RPMI8226 (cell line): ENCODE data around the gene HTR1D.
A peak's percentile ranks its signal among the peaks of the same experiment; 100 is the strongest.
"Not testable (repeated sequence)": the region's sequence is repeated elsewhere in the genome, so short reads cannot be mapped to it uniquely, and the experiment has no call there.

ENCODE experiments used
- DNase-seq: peaks from one replicate; pipeline ENCODE4 v3.0.0-alpha.2; 2015

HTR1D gene

DNA sequence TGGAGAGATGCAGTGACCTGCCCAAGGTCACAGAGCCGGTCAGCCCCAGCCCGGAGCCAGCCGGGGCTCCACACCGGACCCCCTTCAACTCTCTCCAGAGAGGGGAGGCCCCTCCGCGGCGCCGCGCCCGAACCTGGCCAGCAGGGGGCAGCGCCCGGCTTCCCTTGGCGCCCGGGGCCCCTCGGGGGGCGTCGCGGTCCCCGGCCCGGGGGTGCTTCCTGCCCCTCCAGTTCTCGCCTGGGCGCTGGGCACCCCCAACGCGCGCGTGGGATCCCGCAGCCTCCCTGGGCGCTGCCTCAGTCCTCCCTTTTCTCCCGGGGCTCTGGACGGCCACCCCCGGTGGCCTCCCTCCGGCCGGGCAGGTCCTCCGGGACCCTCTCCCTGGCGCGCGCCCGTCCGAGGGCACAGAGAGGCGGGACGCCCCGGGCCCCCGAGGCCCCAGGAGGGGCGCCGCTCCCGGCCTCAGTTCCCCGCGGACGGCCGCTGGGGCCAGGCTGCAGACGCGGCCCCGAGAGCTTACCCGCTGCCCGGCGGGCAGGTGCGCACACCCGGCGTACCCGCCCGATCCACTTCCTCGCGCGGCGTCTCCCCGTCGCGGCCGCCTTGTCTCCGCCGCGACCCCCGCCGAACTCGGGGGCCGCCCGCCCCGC lies 406 bp downstream of the HTR1D start:
- peak; percentile 31 for DNase-seq

DNA sequence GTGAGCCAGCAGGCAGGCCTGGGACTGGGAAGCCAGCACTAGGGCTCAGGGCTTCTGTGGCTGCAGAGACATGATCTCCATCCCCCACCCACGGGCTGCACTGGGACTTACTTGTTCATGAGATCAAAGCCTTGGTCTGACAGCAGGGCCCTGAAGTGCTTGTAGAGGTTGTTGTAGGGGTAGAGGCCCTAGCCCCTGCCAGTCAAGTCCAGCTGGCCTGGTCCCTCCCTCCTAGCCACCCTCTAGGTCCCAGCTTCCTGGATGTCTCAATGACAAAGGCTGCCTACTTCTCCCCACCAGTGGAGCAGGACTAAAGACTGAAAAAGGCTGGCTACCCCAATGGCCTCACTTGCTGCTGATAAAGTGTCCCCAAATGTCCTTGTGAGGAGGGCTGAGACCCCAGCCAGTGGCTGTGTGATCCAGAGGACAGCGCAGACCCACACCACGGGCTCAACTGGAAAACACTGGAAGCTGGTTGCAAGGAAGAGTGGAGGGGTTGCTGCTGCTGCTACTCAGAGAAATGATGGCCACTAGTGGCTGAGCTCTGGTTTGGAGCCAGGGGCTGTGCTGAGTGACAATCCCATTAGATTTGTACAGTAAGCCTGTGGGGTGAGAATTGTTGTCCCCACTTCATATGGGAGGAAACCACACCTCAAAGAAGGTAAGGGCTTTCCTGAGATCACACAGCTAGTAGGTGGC lies 1.4 kb downstream of the HTR1D start:
- DNase-seq: no peak

DNA sequence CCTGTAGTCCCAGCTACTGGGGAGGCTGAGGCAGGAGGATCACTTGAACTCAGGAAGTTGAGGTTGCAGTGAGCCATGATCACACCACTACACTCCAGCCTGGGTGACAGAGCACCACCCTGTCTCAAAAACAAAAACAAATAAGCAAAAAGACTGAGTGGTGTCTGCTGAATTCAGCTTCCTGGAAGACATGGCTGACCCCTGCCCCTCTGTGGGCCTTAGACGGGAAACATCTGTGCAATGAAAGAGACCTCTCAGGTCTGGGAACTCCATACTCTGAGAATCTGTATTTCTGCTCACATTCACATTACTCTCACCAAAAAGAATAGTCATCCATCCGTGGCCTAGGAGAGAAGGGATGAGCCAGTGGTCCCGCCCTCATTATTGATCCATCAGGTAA lies 2.0 kb downstream of the HTR1D start:
- DNase-seq: no peak

DNA sequence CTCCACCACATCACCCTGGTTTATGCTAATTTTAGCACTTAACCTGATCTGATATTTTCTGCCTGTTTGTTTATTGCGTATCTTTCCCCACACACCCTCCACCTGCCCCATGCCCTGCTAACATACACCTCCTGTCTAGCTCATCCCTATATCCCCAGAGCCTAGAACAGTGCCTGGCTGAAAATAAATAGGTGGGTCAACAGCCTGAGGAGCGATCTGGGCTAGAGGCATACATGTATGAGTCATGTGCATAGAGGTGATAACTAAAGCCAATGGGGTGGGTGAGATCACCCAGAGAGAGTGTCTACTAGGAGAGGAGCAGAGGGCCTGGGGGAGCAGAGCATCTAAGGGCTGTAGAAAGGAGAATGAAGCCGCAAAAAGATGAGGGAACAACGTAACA lies 2.7 kb downstream of the HTR1D start:
- no peak for DNase-seq

DNA sequence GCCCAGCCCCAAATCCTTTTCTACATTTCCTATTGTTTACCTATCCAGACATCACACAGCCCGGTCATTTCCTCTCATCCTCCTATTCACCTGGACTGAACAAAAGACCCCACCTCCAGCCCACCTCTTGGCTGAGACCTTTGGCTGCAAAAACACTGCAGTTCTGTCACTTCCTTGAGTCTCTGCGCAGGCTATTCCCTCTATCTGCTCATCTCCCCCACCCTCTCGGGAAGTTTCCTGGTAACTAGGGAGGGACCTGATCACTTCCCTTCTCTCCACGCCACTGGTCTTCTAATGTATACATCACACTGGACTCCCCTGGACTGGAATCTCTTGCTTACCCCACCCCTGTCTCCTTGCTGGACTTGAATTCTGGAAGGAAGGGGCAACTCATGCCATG lies 5.3 kb downstream of the HTR1D start:
- DNase-seq: no peak

DNA sequence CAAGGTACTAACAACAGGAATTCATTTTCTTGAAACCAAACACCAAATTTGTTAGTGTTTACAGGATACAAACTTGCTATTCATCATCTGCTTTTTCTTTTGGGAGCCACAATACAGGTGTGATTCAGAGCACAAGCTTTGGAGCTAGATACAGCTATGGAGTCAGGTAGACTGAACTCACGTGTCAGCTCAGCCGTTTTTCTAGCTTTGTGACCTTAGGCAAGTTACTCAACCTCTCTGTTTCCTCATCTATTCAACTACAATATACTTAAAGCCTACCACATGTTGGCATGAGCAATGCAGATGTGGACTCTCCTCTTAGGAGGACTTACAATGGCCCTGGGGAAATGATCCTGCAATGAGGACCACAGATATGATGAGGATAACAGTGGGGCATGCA lies 6.3 kb downstream of the HTR1D start:
- no peak for DNase-seq

DNA sequence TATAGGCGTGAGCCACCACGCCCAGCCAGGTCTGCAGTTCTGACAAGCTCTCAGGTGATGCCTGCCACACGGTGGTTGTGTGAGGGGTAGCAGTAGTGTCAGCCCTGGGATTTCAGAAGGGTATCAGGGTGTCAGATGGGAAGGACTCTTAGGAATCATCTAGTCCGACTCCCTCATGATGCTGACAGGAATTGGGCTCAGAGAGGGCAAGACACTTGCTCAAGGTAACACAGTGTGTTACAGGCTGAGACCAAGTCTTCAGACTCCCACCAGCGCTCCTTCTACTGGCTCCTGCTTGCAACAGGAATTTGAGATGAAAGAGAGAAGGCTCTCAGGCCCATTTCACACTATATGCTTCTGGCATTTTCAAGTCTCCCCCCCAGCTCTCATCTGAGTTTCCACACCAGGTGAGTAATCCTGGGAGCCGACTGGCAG lies 6.9 kb downstream of the HTR1D start:
- DNase-seq: peak; percentile 32

DNA sequence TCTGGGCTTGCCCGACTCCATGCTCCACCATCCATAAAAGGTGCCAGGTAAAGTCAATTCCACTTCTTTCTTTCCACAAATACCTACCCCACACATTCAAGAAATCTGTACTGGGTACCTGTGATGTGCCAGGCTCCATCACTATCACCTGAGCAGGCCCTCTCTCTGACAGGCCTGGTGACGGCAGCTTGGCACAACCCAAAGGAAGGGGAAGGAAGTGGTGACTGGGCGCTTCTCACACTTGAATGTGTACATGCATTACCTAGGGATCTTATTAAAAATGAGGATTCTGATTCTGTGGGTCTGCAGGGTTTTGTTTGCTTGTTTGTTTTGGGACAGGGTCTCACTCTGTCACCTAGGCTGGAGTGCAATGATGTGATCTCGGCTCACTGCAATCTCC lies 7.5 kb downstream of the HTR1D start:
- DNase-seq: no peak

DNA sequence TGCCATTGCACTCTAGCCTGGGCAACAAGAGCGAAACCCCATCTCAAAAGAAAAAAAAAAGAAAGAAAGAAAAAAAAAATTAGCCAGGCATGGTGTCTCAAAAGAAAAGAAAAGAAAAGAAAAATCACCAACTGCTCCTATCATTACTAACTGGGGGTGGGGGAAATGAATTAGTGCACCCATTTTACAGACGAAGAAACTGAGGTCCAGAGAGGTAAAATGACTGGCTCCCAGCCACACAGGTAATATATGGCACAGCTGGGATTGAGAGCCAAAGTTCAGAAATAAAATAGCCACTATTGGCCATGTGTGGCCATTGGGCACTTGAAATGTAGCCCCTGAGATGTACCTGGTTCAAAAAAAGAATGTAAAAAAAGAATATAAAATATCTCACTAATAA lies 8.8 kb downstream of the HTR1D start:
- no peak for DNase-seq

DNA sequence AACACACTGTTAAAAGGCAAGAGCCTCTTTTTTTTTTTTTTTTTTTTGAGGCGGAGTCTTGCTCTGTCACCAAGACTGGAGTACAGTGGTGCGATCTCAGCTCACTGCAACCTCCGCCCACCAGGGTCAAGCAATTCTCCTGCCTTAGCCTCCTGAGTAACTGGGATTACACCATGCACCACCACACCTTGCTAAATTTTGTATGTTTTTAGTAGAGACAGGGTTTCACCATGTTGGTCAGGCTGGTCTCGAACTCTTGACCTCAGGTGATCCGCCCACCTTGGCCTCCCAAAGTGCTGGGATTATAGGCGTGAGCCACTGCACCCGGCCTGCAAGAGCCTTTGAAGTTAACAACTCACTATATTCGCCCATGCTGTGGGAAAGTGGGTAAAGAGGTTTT lies 9.6 kb downstream of the HTR1D start:
- DNase-seq: not testable (repeated sequence)

DNA sequence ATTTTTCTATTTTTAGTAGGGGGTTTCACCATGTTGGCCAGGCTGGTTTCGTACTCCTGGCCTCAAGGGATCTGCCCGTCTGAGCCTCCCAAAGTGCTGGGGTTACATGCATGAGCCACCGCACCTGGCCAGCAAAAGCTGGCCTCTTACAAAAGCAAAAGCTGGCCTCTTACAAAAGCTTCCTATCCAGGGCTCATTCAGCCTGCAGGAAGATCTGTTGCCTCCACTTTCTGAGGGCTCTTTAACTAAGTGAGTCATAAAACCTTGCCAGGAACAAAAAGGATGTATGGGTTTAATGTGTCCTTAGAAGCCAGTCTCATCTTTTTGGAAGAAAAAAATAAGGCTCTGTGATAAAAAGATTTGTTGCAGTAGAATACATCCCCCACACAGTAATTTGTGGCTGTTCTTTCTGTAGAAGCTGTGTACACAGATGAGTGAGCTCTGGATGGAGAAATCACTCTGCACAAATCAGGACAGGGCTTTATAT lies 15.0 kb downstream of the HTR1D start:
- DNase-seq: no peak

DNA sequence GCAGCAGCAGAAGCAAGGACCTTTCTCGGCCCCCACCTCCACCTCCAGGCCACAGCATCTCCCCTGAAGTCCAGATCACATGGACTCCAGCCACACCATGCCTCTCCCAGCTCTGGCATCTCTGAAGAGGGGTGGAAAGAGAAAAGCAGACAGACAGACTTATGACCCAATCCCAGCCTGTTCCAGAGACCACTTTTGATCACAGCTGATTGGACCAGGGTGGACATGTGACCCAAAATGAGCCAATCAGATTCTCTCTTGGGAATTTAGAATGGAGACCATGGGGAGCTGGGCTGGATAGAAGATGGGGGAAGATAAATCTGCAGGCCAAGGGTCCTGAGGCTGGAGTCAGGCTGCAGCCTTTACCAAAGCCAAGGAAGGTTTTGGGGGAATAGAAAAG lies 16.4 kb downstream of the HTR1D start:
- no peak for DNase-seq

DNA sequence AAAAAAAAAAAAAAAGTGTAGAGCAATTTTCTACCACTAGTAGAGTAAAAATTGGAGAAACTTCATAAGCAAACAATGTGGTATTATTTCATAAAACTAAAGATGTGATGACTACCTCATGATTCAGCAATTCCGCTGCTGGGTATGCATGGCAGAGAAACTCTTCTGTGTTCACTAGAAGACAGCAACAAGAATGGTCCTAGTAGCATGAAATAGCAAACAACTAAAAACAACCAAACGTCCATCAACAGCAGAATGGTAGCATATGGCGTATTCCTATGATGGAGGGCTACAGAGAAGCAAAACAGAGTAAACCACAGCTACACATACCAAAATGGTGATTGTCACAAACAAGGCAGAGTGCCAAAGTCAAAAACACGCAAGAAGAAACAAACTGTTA lies 18.9 kb downstream of the HTR1D start:
- DNase-seq: no peak

DNA sequence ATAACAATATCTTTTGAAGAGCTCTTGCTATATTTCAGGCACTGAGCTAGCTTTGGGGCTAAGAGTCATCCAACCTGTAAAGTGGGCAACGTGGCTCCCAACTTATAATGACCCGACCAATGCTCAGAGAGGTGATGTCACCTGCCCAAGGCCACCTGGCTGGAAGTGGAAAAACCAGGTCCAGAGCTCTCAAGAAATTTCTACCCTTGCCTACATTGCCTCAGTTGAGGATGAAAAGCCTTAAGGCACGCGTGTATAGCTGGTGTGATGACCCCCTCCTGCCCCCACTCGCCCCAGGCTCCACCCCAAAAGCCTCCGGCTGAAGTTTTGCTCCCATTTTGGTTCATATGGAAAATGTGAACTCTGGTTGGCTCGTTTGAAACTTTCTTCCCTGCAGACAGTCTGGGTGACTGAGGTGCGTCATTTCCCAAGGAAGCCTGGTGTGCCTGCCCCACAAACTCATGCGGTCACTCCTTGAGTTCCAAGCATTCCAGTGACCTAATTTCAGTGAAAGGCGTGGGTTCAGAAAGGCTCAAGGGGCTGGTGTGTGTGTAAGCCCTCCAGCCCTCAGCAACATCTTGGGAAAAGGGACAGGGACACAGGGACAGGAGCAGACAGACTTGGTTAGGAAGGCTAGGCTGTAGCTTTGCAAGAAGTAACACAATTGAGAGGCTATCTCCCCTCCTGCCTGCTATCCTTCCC lies 20.5 kb downstream of the HTR1D start:
- DNase-seq: no peak

DNA sequence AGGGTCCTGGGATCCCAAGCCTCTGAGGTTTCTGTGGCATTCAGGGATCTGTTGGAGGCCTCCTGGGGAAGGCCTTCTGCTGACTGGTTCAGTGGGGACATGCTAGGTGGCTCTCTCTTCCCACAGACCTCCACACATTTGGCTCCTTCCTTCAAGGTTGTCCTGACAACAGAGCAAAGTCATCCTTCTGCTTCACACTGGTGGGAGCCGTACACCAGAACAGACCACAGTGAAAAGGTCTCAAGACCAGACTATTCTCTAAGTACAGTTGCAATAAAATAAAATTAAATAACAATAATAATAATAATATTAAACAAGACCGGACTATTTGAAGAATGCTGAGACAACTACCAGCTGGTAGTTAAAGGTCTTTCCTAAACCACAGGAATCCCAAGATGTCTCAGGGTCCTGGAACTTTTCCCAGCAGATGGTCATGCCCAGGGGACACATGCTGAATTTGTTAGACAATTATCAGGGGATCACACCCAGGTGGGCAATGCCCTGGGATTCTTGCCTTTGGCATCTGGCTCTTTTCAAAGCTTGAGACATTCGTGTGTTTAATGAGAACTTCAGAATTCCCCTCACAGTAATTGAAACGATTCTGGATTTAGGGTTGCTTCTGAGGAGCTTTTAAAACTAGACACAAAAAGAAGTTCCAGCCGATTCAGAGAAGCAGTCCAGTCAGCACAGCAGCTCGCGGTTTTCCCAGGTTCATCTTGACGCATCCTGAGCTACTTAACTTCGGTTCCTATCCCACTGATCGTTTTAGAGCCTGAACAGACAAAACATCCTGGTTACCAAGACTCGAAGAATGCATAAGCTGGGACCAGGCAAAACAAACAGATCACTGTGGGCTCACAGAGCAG lies 22.9 kb downstream of the HTR1D start:
- DNase-seq: no peak

DNA sequence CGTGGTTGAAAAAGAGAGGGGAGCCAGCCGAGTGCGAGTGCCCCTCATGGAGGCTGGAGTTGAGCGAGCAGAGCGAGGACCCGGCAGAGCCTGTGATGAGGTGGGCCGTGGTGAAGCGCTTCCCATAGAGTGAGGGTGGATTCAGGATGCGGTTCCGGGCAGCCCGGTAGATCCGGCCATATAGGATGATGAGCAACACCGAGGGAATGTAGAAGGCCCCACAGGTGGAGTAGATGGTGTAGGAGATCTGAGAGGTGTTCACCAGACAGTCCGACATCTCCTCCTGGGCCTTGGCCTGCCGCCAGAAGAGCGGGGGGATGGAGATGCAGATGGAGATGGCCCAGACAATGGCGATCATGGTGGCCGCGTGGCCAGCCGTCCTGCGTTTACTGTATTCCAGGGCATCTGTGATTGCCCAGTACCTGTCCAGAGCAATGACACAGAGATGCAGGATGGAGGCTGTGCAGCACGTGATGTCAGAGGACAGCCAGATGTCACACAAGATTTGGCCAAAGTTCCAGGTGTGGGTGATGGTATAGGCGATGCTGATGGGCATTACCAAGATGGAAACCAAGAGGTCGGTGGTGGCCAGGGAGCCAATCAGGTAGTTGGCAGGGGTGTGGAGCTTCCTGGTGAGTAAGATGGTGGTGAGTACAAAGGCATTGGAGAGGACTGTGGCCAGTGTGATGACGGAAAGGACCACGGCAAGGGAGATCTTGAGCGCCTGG lies 23.7 kb downstream of the HTR1D start:
- DNase-seq: no peak

DNA sequence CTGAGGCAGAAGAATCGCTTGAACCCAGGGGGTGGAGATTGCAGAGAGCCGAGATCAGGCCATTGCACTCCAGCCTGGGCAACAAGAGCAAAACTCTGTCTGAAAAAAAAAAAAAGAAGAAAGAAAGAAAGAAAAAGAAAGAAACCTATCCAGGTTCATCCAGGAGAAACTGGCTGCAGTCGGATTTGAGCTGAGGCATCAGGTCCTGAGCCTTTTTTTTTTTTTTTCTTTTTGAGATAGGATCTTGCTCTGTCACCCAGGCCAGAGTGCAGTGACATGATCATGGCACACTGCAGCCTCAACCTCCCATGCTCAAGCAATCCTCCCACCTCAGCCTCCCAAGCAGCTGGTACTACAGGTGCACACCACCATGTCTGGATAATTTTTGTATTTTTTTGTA lies 26.1 kb downstream of the HTR1D start:
- DNase-seq: no peak

DNA sequence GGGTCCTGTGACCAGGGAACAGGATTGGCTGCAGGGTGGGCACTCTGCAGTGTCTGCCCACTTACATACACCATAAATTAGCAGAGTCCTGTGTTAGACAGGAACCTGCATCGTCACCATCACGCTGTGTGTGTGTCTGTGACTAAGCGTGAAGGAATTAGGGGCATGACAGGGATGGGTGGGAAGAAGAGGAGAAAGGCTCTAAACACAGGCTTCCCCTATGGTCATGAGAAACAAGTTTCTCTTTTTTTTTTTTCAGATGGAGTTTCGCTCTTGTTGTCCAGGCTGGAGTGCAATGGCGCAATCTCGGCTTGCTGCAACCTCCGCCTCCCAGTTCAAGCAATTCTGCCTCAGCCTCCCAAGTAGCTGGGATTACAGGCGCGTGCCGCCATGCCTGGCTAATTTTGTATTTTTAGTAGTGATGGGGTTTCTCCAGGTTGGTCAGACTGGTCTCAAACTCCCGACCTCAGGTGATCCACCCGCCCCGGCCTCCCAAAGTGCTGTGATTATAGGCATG lies 28.3 kb downstream of the HTR1D start:
- not testable (repeated sequence) for DNase-seq

DNA sequence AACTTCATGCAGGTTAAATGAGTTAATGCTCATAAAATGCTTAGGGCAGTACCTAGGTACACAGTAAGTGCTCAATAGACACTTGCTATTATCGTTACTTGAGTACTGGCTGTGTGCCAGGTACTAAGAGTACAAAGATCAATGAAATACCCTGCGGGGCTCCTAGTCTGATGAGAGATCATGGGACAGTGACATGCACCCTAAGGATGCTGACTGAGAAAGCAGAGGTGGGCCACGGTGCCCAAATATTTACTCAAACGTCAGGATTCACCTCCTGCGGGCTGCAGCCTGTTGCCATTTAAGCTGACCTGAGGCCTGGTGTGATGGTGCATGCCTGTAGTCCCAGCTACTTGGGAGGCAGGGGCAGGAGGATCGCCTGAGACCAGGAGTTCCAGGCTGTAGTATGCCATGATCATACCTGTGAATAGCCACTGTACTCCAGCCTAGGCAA lies 28.8 kb downstream of the HTR1D start:
- DNase-seq: no peak

DNA sequence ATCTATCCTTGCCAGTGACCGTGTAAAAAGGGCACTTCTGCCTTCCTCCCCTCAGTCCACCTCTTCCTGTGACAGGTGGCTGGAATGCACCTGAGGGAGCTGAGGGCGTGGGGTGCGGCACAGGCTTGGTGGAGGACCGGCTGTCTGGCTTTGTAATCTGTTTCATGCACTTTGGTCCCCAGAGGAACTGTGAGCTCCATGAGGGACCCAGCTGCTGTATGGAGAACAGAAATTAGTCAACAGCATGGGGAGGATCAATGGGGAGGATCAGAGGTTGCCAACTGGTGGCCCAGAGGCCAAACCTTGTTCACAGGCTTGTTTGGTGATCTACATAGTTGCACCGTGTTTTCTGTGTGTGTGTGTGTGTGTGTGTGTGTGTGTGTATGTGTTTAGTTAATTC lies 29.7 kb downstream of the HTR1D start:
- no peak for DNase-seq

DNA sequence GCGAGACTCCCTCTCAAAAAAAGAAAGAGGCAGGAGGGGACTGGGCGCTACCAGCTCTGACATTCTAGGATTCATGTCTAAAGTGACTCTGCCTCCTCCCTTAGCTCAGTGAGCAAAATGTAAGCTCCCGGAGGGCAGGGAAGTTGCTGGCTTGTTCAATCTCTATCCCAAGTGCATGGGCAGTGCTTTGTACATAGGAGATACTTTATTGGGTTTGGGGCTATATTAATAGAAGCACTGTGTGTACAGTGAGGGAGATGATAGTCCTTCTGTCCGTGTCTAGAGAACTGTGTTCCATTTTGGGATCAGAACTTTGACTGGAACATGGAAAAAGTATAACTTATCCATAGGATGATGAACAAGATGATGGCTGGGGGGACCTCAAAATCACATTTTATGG lies 31.9 kb downstream of the HTR1D start:
- no peak for DNase-seq
